D341Med (cell line): ENCODE measurements around the gene WASF2.
"Not testable (repeated sequence)": the region's sequence is repeated elsewhere in the genome, so short reads cannot be mapped to it uniquely, and the experiment has no call there.

ENCODE experiments used
- DNase-seq: peaks from one replicate; pipeline ENCODE4 v3.0.0; 2012; ENCODE audit warnings: low spot score

Gene WASF2

DNA sequence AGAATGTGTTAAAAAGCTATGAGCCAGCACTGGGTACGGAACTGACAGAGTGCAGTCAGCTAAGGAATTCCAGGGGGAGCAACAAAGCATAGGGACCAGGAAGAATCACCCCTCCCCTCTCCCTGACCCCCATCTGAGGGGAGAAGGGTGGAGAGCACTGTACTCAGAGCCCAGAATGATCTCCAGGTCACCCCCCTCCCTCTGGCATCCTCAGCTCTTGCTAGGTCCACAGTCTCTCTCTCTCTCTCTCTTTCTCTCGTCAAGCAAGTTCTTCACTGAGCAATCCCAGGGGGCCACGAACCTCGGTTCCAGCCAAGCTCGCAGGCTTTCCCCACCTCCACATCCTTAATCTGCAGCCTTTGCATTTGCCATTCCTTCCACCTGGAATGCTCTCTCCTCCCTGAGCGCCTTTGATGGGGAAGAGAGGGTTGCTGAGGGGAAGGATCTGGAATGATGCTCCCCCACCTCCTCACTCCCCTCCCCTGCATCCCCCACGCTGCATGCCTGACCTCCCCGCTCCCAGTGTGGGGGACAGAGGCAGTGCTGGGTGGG is 6.7 kb upstream of the WASF2 start:
- peak; percentile 60 for DNase-seq

GRCh38 chr1:27492796-27493195 is 2.8 kb upstream of the WASF2 start:
- no peak for DNase-seq

DNA sequence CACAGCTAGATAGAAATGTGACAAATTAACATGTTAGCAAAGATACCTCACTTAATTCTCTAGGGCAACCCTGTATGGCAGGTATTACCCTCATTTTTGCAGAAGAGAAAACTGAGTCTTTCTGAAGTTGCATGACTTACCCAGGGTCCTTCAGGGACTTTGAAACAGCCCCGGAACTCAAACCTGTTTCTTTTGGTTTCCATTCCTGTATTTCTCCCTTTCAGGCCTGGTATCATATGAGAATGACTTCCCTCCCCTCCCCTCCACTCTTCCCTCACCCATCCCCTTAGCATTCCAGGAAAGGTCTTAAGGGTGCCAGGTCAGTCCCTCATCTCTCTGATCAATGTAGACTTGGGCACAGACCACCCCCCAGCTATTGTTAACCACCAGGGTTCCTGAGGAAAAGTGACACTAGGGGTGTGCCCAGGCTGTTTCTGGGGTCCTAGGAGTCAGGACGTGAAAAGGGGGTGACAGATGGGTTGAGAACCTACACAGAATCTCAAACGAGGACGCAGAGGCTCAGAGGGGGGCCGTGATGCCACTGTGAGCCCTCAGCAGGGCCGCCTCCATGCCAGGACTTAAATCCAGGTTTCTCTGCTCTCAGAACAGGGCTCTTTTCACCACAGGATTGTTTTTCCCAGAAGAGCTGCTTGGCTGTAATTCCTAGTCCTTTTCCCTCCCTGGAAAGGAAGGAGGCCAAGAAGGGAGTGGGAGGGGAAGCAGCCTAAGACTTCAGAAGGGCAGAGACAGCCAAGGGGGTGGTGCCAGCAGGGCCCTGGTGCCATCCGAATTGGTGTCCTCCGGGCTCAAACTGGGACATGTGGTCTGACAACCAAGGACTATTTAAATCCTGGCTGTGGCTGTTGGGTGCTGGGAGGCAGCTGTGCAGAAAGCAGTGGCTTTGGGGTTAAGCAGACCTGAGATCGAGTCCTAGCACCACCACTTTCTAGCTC is 2.1 kb upstream of the WASF2 start:
- DNase-seq = no peak

GRCh38 chr1:27489501-27489972 is 430 bp downstream of the WASF2 start:
- DNase-seq = no peak

- DNase-seq = no peak
Measured at GRCh38 chr1:27487966-27488884, 1.7 kb downstream of the WASF2 start.

- no peak for DNase-seq
Measured at GRCh38 chr1:27485363-27485762, 4.6 kb downstream of the WASF2 start.

- no peak for DNase-seq
Measured at GRCh38 chr1:27483659-27484058, 6.3 kb downstream of the WASF2 start.

- no peak for DNase-seq
Measured at GRCh38 chr1:27481994-27482620, 7.9 kb downstream of the WASF2 start.

GRCh38 chr1:27478098-27478497 is 11.9 kb downstream of the WASF2 start:
- no peak for DNase-seq

GRCh38 chr1:27476237-27476636 is 13.7 kb downstream of the WASF2 start:
- DNase-seq = no peak

GRCh38 chr1:27475720-27476119 is 14.2 kb downstream of the WASF2 start:
- DNase-seq = no peak

DNA sequence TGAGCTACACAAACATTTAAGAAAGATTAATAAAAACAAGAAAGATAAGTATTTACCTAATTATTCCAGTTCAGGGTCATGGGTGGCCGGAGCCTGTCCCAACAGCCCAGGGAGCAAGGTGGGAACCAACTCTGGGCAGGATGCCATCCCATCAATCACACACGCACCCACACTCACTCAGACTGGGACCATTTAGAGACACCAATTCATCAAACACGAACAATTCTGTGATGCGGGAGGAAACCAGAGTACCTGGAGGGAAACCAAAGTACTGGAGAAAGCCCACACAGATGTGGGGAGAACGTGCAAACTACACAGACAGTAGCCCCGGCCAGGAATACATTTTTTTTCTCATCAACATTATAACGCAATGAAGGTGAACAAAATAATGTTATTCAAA is 16.2 kb downstream of the WASF2 start:
- no peak for DNase-seq

GRCh38 chr1:27472098-27472497 is 17.9 kb downstream of the WASF2 start:
- DNase-seq = not testable (repeated sequence)

DNA sequence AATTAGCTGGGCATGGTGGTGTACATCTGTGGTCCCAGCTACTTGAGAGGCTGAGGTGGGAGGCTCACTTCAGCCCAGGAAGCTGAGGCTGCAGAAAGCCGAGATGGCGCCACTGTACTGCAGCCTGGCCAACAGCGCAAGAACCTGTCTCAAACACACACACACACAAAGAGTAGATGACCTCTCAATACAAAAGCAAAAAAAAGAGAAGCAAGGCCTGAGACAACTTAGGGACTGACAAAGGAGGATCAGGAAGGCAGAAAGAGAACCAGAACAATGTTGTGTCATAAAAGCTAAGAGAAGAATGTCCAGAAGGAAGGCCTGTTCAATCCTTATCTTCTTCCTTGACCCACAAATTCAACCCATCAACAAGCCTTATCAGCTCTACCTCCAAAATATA is 18.5 kb downstream of the WASF2 start:
- DNase-seq = no peak

- no peak for DNase-seq
Measured at GRCh38 chr1:27469334-27469733, 20.6 kb downstream of the WASF2 start.

DNA sequence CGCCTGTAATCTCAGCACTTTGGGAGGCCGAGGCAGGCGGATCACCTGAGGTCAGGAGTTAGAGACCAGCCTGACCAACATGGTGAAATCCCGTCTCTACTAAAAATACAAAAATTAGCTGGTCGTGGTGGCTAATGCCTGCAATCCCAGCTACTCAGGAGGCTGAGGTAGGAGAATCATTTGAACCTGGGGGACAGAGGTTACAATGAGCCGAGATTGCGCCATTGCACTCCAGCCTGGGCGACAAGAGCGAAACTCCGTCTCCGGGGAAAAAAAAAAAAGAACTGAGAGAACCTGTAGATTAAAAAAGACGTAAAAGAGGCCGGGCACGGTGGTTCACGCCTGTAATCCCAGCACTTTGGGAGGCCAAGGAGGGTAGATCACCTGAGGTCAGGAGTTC is 21.6 kb downstream of the WASF2 start:
- DNase-seq = not testable (repeated sequence)

DNA sequence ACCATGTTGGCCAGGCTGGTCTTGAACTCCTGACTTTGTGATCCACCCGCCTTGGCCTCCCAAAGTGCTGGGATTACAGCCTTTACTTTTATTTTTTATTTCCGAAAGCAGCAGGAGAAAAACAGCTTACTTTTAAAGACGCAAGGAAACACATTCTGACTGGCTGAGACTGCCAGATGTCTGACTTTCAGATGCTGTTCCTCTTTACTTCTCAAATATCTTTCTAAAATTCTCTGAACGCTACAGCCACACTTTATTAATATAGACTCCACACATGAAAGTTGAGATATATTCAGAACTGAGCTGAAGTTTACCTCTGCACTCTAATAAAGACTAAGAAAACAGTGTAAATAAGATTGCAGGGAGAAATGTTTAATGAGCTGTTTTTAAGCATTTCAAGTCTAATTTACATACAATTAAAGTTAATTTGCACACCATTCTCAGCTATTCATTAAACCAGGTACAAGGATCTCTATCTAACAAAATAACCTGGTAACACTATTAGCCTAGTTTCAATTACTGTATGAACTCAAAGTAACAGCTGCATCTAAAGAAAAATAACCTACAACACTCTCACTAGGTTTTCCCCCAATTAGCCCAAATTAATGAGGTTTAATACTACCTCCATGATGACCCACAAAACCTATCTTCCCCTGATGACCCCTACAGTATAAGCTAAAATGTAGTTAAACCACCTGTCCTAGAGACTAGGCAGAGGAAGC is 24.9 kb downstream of the WASF2 start:
- DNase-seq = no peak

- DNase-seq = not testable (repeated sequence)
Measured at GRCh38 chr1:27463916-27464315, 26.1 kb downstream of the WASF2 start.

DNA sequence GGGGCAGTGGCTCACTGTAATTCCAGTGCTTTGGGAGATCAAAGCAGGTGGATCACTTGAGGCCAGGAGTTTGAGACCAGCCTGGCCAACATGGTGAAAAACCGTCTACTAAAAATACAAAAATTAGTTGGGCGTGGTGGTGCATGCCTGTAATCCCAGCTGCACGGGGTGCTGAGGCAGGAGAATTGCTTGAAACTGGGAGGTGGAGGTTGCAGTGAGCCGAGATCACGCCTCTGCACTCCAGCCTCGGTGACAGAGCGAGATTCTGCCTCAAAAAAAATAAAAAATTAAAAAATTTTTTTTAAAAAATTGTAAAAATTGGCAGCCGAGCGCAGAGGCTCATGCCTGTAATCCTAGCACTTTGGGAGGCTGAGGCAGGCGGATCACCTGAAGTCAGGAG is 31.4 kb downstream of the WASF2 start:
- DNase-seq = not testable (repeated sequence)

DNA sequence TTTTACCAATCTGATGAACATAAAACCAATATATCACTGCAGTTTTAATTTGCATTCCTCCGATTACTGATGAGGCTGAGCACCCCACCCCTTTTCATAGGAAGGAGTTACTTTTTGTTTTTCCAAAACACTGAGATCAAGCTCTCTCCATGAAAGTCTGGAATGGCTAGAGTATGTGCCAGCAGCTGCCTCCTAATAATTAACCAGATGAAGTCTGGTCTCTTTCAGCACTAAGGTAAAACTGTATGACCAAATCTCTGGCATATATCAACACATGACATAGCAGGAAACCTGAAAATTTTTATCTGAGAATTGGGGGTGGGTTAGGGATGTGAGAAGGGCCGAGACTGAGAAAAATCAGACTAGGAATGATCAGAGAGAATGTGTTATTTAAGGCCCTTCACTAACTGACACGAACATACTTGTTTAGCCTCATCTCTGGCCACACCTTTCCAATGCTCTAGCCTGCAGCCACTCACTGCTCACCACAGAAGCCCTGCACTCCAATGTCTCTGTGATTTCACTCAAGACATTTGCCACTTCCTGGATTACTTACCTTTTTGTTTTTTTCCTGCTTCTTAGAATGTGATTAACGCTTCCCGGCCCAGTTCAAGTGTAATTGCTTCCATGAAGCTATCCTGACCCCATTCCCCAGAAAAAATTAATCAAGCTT is 34.7 kb downstream of the WASF2 start:
- no peak for DNase-seq

DNA sequence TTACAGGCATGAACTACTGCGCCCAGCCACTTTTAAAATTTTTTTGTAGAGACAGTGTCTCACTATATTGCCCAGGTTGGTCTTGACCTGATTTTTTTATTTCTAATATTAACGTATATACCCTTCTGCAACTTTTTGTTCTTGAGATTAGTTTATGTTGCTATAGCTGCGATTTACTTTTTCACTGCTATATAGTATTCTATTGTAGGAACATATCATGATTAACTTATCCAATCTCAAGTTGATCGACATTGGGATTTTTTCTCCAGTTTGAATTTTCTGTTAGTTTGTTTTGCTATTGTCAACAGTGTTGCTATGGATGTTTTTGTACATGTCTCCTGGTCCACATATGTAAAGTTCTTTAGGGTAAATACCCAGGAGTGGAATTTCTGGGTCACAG is 35.4 kb downstream of the WASF2 start:
- DNase-seq = no peak
